Keratinocyte (primary cell): ENCODE results near the gene SNX15. TPM values are rescaled to one million over a fixed set of nuclear protein-coding genes. Genes with fewer than 3 reads are reported as not detected.

ENCODE experiments used
- DNase-seq: peaks from one replicate; pipeline ENCODE4 v3.0.0-alpha.2; 2011; ENCODE audit warnings: low read depth, missing footprints, low spot score
- FAIRE-seq: peaks from 2 replicates; lab custom pipeline; 2011; peaks lifted over from hg19 to GRCh38; lab: Jason Lieb, UNC
- H2AFZ ChIP-seq: 2 replicates; pipeline ENCODE4 v1.6.0; 2012; ENCODE audit warnings: low read length, control low read depth, inconsistent platforms; ENCODE audit not compliant: control insufficient read depth
- H3K27ac ChIP-seq: 2 replicates; pipeline ENCODE4 v1.5.1; 2011; ENCODE audit warnings: low read length; ENCODE audit not compliant: control insufficient read depth, insufficient read depth
- H3K27me3 ChIP-seq: 3 replicates; pipeline ENCODE4 v1.6.0; 2011; ENCODE audit warnings: low read length; ENCODE audit not compliant: control insufficient read depth, insufficient read depth; ENCODE audit errors: extremely low read depth
- H3K36me3 ChIP-seq, 2 experiments: 2 replicates in 1 of 2; 3 replicates in 1 of 2; pipeline ENCODE4 v1.5.1; 2011; ENCODE audit warnings: low read length in 2 of 2, mild to moderate bottlenecking in 1 of 2; ENCODE audit not compliant: control insufficient read depth in 2 of 2, insufficient read depth in 2 of 2; ENCODE audit errors: extremely low read depth in 1 of 2
- H3K4me1 ChIP-seq: 3 replicates; pipeline ENCODE4 v1.5.1; 2011; ENCODE audit warnings: low read length; ENCODE audit not compliant: control insufficient read depth, insufficient read depth; ENCODE audit errors: extremely low read depth
- H3K4me2 ChIP-seq: 3 replicates; pipeline ENCODE4 v1.6.0; 2011; ENCODE audit warnings: low read depth, low read length; ENCODE audit not compliant: control insufficient read depth, insufficient read depth; ENCODE audit errors: extremely low read depth
- H3K4me3 ChIP-seq, 3 experiments: fragments of 200-600 bp in 1 of 3; sonication (generic) in 1 of 3; 2 replicates in 2 of 3; 3 replicates in 1 of 3; pipeline ENCODE4 v1.5.1; 2011 to 2016; ENCODE audit warnings: low read length in 3 of 3, mild to moderate bottlenecking in 3 of 3, control low read depth in 2 of 3, inconsistent platforms in 1 of 3, low read depth in 1 of 3, mixed read lengths in 1 of 3, mixed run types in 1 of 3, moderate library complexity in 1 of 3; ENCODE audit not compliant: control insufficient read depth in 2 of 3, insufficient read depth in 2 of 3; ENCODE audit errors: extremely low read depth in 1 of 3
- H3K79me2 ChIP-seq: 2 replicates; pipeline ENCODE4 v1.6.0; 2012; ENCODE audit warnings: low read length; ENCODE audit not compliant: control insufficient read depth, insufficient read depth
- H3K9ac ChIP-seq: 3 replicates; pipeline ENCODE4 v1.6.0; 2011; ENCODE audit warnings: low read length; ENCODE audit not compliant: control insufficient read depth, insufficient read depth; ENCODE audit errors: extremely low read depth
- H3K9me1 ChIP-seq: 3 replicates; pipeline ENCODE4 v1.6.0; 2011; ENCODE audit warnings: low read length; ENCODE audit not compliant: control insufficient read depth, insufficient read depth; ENCODE audit errors: extremely low read depth
- H3K9me3 ChIP-seq: 2 replicates; pipeline ENCODE4 v1.5.1; 2012; ENCODE audit warnings: low read depth, low read length; ENCODE audit not compliant: control insufficient read depth
- H4K20me1 ChIP-seq: 3 replicates; pipeline ENCODE4 v1.6.0; 2011; ENCODE audit warnings: low read length; ENCODE audit not compliant: control insufficient read depth, insufficient read depth; ENCODE audit errors: extremely low read depth
- CTCF ChIP-seq, 3 experiments: IDR thresholded peaks in 1 of 3; conservative IDR thresholded peaks in 1 of 3; optimal IDR thresholded peaks in 1 of 3; 2 replicates in 2 of 3; 3 replicates in 1 of 3; pipeline versions ENCODE3 to v1.5.1; 2011; ENCODE audit warnings: low read length in 3 of 3, mild to moderate bottlenecking in 3 of 3, moderate library complexity in 2 of 3, control low read depth in 1 of 3, inconsistent platforms in 1 of 3; ENCODE audit not compliant: insufficient read depth in 2 of 3; ENCODE audit errors: extremely low read depth in 1 of 3
- EZH2 ChIP-seq: IDR thresholded peaks from one replicate; pipeline ENCODE4 v1.6.1; 2012; ENCODE audit warnings: inconsistent platforms, mild to moderate bottlenecking, low read length, moderate library complexity
- dilution Hi-C: fragments of 300-500 bp; cut with MboI; formaldehyde crosslinking; loops from one replicate; pipeline ENCODE4 v1.7.0; 2020; ENCODE audit warnings: low sequenced_read_pairs; ENCODE audit not compliant: extremely low pct_ligation_motif_present
- polyA plus RNA-seq, 5 experiments: library from polyadenylated mRNA; depleted of rRNA in 3 of 5; stranded (reverse) in 3 of 5; stranded (forward) in 1 of 5; unstranded in 1 of 5; fragments of >200 nt; gene quantifications; 1 replicate in 1 of 5; 2 replicates in 3 of 5; 3 replicates in 1 of 5; pipeline versions ENCODE4 v1.2.1 to v1.2.3, GENCODE V29; 2011 to 2012; ENCODE audit warnings: missing spikeins in 2 of 5, low read depth in 1 of 5, low replicate concordance in 1 of 5

The SNX15 gene
- polyA plus RNA-seq, 1 donor (not counting 4 experiments of a cell fraction or from before 2014, with no cell fraction given) = 1.8 TPM

- H3K9me3 ChIP-seq = no peaks in the 10 kb centered on the region
- no peaks in the 10 kb centered on the region for H3K27me3 ChIP-seq
- no peaks in the 10 kb centered on the region for H3K79me2 ChIP-seq
- no peak overlapping the region for H2AFZ ChIP-seq
- dilution Hi-C loops = no loop called here
- no peaks in the 10 kb centered on the region for H4K20me1 ChIP-seq
- no peaks in the 10 kb centered on the region for H3K4me1 ChIP-seq
- DNase-seq (no peak), FAIRE-seq (no peak)
- H3K36me3 ChIP-seq = no peaks in the 10 kb centered on the region
- no peaks in the 10 kb centered on the region for H3K9me1 ChIP-seq
- no peak overlapping the region for H3K27ac ChIP-seq
- no peak overlapping the region for H3K9ac ChIP-seq
- TF ChIP-seq CTCF (optimal IDR thresholded peaks at IDR 0.05 in 1 of 3, IDR thresholded peaks at IDR 0.05 in 1 of 3, conservative IDR thresholded peaks at IDR 0.05 in 1 of 3; ENCODE audit: extremely low read depth in 1 of 3, insufficient read depth in 2 of 3, low read length in 3 of 3) (no peak), EZH2 (no peak)
- H3K4me2 ChIP-seq = no peak overlapping the region
- H3K4me3 ChIP-seq = no peak overlapping the region
These were observed 40.2 kb downstream of the SNX15 start for GRCh38 chr11:65067446-65067845.

- DNase-seq (no peak), FAIRE-seq (no peak)
- Histone ChIP-seq H3K9me1 (no peaks in the 10 kb centered on the region), H3K36me3 (no peaks in the 10 kb centered on the region), H3K4me2 (no peak overlapping the region), H3K27me3 (no peaks in the 10 kb centered on the region), H2AFZ (no peak overlapping the region), H4K20me1 (no peaks in the 10 kb centered on the region), H3K4me1 (no peaks in the 10 kb centered on the region), H3K4me3 (no peak overlapping the region), H3K9ac (no peak overlapping the region), H3K27ac (no peak overlapping the region), H3K9me3 (no peaks in the 10 kb centered on the region), H3K79me2 (no peaks in the 10 kb centered on the region)
- no peak for TF ChIP-seq EZH2
- no peak for TF ChIP-seq CTCF (optimal IDR thresholded peaks at IDR 0.05 in 1 of 3, IDR thresholded peaks at IDR 0.05 in 1 of 3, conservative IDR thresholded peaks at IDR 0.05 in 1 of 3; ENCODE audit: extremely low read depth in 1 of 3, insufficient read depth in 2 of 3, low read length in 3 of 3)
- dilution Hi-C loops = no loop called here
These were observed 42.0 kb downstream of the SNX15 start for GRCh38 chr11:65069217-65069616.
